Measurements from ENCODE around the gene POMT2.

- TF ChIP-seq REST (IDR thresholded peaks at IDR 0.05; ENCODE audit: insufficient read depth in 1 of 2, low read depth in 2 of 2, low read length in 2 of 2): no peak
- no peak for TF ChIP-seq TAF1 (IDR thresholded peaks at IDR 0.05; ENCODE audit: borderline replicate concordance, insufficient read depth, low read length)
- no peak for TF ChIP-seq SIN3A (IDR thresholded peaks at IDR 0.05; ENCODE audit: borderline replicate concordance, insufficient read depth, low read length)
- TF ChIP-seq POLR2AphosphoS5 (IDR thresholded peaks at IDR 0.05; ENCODE audit: low read depth, low read length): no peak
- TF ChIP-seq FOXP2 (optimal IDR thresholded peaks at IDR 0.05; ENCODE audit: borderline replicate concordance, extremely low read depth, extremely low read length, insufficient read depth): no peak
Observed at GRCh38 chr14:77228056-77228455, 92.6 kb downstream of the POMT2 start.

All from PFSK-1 (cell line).